ENCODE data around the gene ACOXL.
"Not testable (repeated sequence)": the region's sequence is repeated elsewhere in the genome, so short reads cannot be mapped to it uniquely, and the experiment has no call there.

The ACOXL gene

GRCh38 chr2:110855841-110856240 lies 123.5 kb downstream of the ACOXL start:
- not testable (repeated sequence) for DNase-seq (ENCODE audit: low read depth in 2 of 2)

- peak; percentile 32 to 67 for DNase-seq (ENCODE audit: low read depth in 2 of 2)
Observed at GRCh38 chr2:110858135-110858725, 125.9 kb downstream of the ACOXL start.

GRCh38 chr2:110858993-110859701 lies 126.8 kb downstream of the ACOXL start:
- no peak for DNase-seq (ENCODE audit: low read depth in 2 of 2)

- DNase-seq (ENCODE audit: low read depth in 2 of 2): no peak
Observed at GRCh38 chr2:110860630-110861029, 128.3 kb downstream of the ACOXL start.

GRCh38 chr2:110861616-110862260 lies 129.4 kb downstream of the ACOXL start:
- DNase-seq (ENCODE audit: low read depth in 2 of 2): no peak

GRCh38 chr2:110863726-110864125 lies 131.4 kb downstream of the ACOXL start:
- DNase-seq (ENCODE audit: low read depth in 2 of 2): no peak

- no peak for DNase-seq (ENCODE audit: low read depth in 2 of 2)
Observed at GRCh38 chr2:110864176-110864575, 131.8 kb downstream of the ACOXL start.

GRCh38 chr2:110864731-110865130 lies 132.4 kb downstream of the ACOXL start:
- no peak for DNase-seq (ENCODE audit: low read depth in 2 of 2)

GRCh38 chr2:110865188-110865587 lies 132.8 kb downstream of the ACOXL start:
- no peak for DNase-seq (ENCODE audit: low read depth in 2 of 2)

GRCh38 chr2:110866045-110866444 lies 133.7 kb downstream of the ACOXL start:
- no peak for DNase-seq (ENCODE audit: low read depth in 2 of 2)

GRCh38 chr2:110866466-110866865 lies 134.1 kb downstream of the ACOXL start:
- no peak for DNase-seq (ENCODE audit: low read depth in 2 of 2)

GRCh38 chr2:110867078-110867477 lies 134.7 kb downstream of the ACOXL start:
- DNase-seq (ENCODE audit: low read depth in 2 of 2): no peak

GRCh38 chr2:110868971-110869370 lies 136.6 kb downstream of the ACOXL start:
- DNase-seq (ENCODE audit: low read depth in 2 of 2): no peak

- no peak for DNase-seq (ENCODE audit: low read depth in 2 of 2)
Observed at GRCh38 chr2:110869472-110870446, 137.4 kb downstream of the ACOXL start.

GRCh38 chr2:110870545-110870944 lies 138.2 kb downstream of the ACOXL start:
- no peak for DNase-seq (ENCODE audit: low read depth in 2 of 2)

- no peak for DNase-seq (ENCODE audit: low read depth in 2 of 2)
Observed at GRCh38 chr2:110871637-110872036, 139.3 kb downstream of the ACOXL start.

GRCh38 chr2:110872521-110872920 lies 140.1 kb downstream of the ACOXL start:
- DNase-seq (ENCODE audit: low read depth in 2 of 2): no peak

- no peak for DNase-seq (ENCODE audit: low read depth in 2 of 2)
Observed at GRCh38 chr2:110873056-110873502, 140.7 kb downstream of the ACOXL start.

GRCh38 chr2:110873597-110874452 lies 141.5 kb downstream of the ACOXL start:
- DNase-seq (ENCODE audit: low read depth in 2 of 2): no peak

- no peak for DNase-seq (ENCODE audit: low read depth in 2 of 2)
Observed at GRCh38 chr2:110874453-110875383, 142.3 kb downstream of the ACOXL start.
